Measurements from ENCODE around the gene SGMS1.

GRCh38 chr10:50286517-50286916, 337.2 kb downstream of the SGMS1 start:
- TF ChIP-seq YY1 (IDR thresholded peaks at IDR 0.05; ENCODE audit: insufficient read depth, insufficient read length) (no peak), ZNF274 (IDR thresholded peaks at IDR 0.05; ENCODE audit: low read depth, low read length) (no peak), SUZ12 (IDR thresholded peaks at IDR 0.05; ENCODE audit: extremely low read depth, insufficient read depth, insufficient read length) (no peak)

Data from NT2/D1 (cell line).